Measurements from ENCODE around the gene INSL3.

DNA sequence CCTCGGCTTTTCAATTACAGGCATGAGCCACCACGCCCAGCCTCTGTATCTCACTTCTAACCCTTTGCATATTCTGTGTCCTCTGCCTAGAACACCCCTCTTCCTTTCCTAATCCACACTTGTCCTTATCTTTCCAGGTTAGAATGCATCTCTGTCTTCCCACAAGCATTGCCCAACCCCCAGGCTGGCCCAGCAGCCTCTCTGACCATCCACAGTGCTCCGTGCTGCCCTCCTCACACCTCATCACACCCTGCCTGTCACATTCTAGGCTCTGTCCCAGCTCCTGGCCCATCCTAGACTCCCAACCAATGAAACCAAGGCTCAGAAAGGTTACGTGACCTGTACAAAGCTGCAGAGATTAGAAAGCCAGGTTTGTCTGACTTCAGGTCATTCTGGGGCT lies 15.2 kb upstream of the INSL3 start:
- TF ChIP-seq PAX5 (IDR thresholded peaks at IDR 0.05; ENCODE audit: insufficient read depth, low read length, severe bottlenecking) (no peak), POLR2A (IDR thresholded peaks at IDR 0.05; ENCODE audit: low read depth, low read length) (no peak), POU2F2 (IDR thresholded peaks at IDR 0.05; ENCODE audit: low read depth, low read length) (no peak), SPI1 (IDR thresholded peaks at IDR 0.05; ENCODE audit: low read depth, low read length) (no peak)
